Measurements from ENCODE around the gene C7orf25. TPM values are rescaled to one million over a fixed set of nuclear protein-coding genes. Genes with fewer than 3 reads are reported as not detected.
"Not testable (repeated sequence)": the region's sequence is repeated elsewhere in the genome, so short reads cannot be mapped to it uniquely, and the experiment has no call there.

The C7orf25 gene
- polyA plus RNA-seq, 5 donors = 2.3 to 2.9 (median 2.4) TPM

DNA sequence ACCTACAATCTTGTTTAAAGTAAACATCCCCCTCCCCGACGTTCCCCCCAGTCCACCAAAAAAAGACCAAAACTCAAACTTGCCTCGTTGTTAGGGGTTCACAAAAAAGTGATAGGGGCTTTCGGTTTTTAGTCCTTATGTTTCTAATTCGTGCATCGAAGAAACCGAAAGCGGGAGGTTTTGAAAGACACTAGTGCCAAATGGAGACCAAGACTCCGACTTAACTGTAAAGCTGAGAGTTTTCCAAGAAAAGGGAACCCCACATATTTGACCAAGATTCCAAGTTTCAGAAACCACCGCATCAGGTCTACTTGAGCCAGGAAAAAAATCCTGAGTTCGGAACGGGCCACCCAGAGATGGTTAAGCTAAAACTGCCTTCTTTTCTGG is 19.6 kb upstream of the C7orf25 start:
- no peak for DNase-seq

DNA sequence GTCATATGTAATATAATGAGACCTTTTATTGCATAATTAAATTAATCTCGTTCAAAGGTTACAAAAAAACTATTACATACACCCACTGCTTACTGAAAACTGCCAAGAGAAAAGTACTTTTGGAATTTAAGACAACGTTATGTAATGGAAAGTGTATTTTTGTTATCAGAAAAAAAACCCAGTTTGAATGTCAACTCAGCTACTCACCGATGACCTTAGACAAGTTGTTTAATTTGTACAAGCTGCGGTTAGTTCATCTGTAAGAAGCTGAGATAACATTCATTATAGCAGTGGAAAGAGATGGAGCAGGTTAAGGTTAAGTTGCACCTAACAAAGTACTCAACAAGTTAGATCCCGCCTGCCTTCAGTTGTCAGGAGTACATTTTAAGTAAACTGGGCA is 19.0 kb upstream of the C7orf25 start:
- DNase-seq = no peak

DNA sequence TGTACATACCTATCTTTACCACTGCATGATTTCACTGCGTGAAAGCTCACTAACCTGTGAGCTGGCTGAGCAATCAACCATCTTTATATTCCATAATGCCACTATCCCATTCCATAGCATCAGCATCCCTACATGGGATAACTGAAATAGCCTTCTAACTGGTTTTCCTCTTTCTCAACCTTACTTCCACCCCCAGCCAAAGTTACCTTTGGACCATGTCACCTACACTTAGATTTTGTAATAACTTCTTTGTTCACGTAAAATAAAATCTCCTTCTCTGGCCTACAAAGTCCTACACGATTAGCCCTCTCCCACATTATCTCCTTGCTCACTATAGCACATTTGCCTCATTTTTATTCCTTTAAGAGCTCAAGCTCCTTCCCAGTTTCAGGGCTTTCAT is 17.6 kb upstream of the C7orf25 start:
- DNase-seq = no peak

- DNase-seq = no peak
These were observed 16.9 kb upstream of the C7orf25 start for GRCh38 chr7:42928754-42929153.

DNA sequence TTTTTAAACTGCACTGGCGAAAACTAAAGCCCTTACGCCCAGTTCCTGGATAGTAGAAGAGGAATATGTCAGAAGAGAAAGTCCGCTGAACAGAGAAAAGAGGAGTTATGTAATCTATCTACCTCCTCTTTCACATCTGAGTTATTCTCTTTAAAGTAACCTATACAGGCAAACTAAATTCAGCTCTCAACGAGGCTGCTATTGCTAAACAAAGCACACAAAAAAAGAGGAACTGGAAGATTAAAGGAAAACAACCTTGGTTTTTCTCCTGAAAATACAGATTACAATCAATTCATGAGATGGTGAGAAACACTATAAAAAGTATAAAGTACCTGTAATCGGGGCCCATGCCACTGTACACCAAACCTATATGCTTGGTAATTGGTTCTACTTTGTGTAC is 14.3 kb upstream of the C7orf25 start:
- DNase-seq = no peak

DNA sequence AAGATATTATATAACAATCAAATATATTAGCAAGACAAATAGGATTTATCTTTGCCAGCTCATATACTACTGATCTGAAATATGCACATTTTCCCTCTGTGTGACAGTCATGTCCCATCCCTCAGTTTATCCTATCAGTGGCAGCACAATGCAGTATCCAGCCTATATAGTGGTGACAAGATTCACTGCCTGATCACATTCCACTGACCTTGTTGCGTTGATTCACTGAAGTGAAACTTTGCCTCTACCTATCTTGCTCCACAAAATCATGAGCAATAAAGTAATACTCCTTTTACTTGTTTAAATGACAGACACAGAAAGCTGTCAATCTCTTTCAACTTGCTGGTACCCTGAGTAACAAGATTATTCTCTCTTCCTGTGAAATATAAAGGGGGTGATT is 13.8 kb upstream of the C7orf25 start:
- no peak for DNase-seq

DNA sequence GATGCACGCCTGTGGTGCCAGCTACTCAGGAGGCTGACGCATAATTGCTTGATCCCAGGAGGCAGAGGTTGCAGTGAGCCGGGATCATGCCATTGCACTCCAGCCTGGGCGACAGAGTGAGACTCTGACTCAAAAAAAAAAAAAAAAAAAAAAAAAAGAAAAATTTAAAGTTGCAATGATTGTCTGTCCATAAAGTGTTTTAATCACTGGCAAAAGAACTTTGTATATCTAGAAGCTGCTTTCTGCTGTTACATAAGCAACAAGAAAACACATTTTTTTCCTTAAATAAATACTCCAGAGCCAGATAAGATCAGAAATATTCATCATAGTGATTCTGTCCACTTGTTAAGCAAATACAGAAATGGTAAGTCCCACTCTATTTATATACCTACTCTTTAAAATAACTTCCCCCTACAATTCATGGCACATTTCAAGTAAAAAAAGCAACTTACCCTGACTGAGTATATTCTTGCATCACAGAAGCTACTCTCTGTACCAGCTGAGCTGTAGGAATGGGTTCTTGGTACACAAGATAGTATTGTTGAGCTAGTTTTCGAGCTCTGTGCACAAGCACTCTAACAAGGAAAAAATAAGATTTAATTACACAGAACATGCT is 12.5 kb upstream of the C7orf25 start:
- DNase-seq = no peak

- no peak for DNase-seq
These were observed 10.3 kb upstream of the C7orf25 start for GRCh38 chr7:42922017-42922753.

DNA sequence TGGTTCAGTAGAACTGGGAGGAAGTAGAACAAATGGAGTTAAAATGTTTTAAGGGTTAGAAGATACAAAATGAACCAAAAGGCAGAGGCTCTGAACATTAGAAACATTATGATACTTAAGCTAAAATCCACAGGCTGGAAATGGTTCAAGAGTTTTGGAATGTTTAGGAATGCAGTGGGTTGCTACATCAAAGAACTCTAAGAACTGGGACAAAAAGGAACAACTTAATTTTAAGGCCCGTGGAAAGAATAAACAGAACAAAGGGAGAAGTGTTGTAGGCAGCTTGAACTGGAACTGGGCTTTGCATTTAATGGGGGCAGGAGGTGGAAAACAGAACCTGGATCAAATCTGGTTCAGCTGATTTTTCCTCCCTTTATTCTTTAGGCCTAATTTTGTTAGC is 3.5 kb upstream of the C7orf25 start:
- DNase-seq = no peak

- no peak for DNase-seq
These were observed 2.7 kb upstream of the C7orf25 start for GRCh38 chr7:42914421-42915045.

DNA sequence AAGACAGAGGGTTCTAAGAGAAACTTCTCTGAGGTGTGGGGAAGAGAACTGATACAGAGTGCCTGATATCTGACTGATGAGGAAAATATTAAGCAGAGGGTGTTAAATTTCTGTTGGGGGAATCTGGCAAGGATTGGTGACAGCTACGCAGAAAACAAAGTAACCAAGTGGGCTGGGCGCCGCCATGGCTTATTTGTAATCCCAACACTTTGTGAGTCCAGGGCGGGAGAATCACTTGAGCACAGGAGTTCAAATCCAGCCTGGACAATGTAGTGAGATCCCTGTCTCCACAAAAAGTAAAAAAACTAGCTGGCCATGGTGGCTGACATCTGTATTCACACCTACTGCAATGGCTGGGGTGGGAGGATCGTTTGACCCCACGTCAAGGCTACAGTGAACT is 2.1 kb upstream of the C7orf25 start:
- no peak for DNase-seq

DNA sequence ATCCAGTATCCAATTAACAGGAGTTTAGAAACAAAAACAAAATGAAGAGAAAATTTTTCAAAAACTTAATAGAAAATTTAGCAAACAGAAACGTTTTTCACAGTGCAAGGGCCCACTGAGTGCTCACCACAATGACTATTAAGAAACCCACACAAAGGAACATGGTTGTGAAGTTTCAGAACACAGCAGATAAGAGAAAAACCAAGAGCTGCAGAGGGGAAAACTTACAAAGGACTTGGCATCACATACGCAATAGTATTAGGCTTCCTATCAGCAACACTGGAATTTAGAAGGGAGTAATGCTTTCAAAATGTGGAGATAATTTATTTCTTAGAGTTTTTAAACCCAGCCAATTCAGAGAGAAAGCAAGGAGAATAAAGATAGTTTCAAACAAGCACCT is 1.7 kb upstream of the C7orf25 start:
- no peak for DNase-seq

- no peak for DNase-seq
These were observed 1.6 kb downstream of the C7orf25 start for GRCh38 chr7:42910306-42910705.

DNA sequence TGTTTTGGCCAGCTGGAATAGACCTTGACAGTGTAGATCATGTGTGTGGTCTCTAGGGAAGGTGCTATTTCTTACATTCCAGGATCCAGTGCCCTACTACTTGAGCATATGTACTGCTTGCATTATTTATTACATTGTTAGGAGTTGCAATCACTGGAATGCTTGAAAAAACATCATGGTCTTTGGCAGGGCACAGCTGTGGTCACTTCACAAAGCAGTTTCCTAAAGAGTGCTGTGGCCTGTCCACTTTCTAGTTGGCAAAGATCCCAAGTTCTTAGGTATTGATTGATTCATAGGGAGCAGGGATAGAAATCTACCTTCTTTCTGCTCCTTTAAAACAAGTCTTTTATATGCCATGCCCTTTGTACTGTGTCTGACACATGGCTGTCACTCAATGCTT is 4.6 kb downstream of the C7orf25 start:
- DNase-seq = no peak

GRCh38 chr7:42906181-42906580 is 5.7 kb downstream of the C7orf25 start:
- no peak for DNase-seq

DNA sequence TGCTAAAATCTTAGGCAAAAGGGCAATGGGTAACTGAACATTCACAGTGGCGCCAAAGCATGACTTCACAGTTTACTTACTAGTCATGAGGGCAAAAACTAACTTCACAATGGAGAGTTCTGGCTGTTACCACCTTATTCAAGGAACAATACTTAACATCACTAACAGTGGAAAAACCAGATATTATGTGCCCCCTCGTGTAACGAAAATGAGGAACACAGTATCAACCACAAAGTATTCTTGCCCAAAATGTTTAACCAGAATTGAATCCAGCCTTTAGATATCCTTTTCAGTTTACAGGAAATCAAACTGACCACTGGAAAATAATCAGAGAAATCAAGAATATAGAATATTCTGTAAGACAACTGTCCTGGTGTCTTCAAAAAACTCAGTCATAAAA is 9.5 kb downstream of the C7orf25 start:
- DNase-seq = no peak

DNA sequence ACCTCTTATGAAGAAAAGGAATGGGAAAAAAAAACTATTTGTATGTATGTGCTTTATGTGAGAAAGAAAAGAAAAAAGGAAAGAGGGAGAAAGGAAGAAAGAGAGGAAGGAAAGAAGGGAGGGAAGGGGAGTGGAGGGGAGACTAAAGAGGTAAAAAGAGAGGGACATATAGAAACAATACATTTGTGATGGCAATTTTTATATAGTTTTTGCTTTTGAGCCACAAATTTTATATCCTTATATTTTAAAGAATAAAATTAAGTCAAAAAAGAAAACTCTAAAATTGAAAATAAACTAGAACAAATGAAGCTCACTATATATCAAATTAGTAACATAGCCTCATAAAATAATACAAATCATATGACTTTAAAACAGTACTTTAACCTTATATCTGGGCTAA is 11.0 kb downstream of the C7orf25 start:
- DNase-seq = no peak

DNA sequence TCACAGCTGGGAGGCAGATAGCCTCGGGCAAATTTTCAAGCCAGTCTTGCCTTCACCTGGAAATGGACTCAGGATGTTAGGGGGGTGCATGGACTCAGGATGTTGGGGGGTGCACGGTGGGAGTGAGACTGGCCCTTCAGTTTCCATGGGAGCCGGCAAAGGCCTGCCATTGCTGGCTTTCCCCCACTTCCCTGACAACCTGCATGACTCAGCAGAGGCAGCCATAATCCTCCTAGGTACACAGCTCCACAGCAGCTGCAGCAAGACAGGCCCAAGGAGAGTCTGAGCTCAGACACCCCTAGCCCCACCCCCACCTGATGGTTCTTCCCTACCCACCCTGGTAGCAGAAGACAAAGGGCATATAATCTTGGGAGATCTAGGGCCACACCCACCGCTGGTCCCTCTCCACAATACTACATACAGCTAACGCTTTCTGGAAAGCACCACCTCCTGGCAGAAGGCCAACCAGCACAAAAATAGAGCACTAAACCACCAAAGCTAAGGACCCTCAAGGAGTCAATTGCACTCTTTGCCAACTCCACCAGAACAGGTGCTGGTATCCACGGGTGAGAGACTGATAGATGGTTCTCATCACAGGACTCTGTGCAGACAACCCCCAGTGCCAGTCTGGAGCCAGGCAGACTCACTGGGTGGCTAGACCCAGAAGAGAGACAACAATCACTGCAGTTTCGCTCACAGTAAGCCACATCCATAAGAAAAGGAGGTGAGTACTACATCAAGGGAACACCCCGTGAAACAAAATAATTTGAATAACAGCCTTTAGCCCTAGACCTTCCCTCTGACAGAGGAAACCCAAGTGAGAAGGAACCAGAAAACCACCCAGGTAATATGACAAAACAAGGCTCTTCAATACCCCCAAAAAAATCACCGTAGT is 18.3 kb downstream of the C7orf25 start:
- DNase-seq = no peak

DNA sequence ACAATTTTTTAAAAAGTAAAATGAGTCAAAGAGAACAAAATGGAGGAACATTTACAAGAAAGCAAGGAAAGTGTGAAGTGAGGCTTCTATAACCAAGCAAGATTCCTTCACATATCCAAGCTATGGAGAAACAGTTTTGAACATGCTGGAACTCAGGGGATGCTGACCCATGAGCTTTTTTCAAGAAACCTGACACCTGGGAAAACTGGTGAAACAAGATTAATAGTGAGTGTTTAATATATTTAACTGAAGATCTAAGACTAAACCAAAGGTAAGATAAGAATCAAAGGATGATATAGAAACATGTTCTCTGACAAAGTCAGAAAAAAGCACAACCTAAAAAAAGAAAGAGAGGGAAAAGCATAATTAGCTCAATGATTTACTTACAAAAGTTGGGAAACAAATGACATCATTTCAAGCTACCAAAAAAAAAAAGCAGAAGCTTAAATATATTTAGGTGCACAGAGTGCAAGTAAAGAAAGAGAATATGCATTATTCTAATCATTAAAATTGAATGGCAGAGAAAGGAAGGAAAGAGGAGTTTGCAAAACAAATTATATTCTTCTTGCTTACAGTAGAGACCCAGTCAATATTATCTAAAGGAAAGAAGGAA is 24.9 kb downstream of the C7orf25 start:
- DNase-seq = no peak

- DNase-seq = no peak
These were observed 25.7 kb downstream of the C7orf25 start for GRCh38 chr7:42886129-42886528.

DNA sequence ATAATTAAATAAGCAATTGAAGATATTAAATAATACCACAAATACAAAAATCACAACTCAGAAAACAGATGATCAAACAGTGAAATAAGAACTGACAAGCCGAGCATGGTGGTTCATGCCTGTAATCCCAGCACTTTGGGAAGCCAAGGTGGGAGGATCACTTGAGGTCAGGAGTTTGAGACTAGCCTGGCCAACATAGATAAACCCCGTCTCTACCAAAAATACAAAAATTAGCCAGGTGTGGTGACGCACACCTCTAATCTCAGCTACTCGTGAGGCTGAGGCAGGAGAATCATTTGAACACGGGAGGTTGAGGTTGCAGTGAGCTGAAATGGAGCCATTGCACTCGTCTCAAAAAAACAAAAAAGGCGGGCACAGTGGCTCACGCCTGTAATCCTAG is 26.7 kb downstream of the C7orf25 start:
- not testable (repeated sequence) for DNase-seq

DNA sequence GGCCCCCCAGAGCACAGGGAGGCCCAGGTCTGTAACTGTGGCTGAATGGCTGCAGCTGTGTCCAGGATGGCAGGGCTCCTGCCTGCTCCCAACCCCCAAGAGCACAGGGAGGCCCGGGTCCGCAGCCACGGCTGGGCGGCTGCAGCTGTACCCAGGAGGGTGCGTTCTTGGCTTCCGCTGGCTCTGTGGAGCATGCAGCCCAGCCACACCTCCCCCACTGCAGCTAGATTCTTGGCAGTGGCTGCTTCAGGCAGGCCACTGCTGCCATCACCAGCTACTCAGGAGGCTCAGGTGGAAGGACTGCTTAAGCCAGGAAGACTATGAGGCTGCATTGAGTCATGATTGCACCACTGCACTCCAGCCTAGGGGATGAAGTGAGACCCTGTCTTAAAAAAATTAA is 27.9 kb downstream of the C7orf25 start:
- DNase-seq = no peak
